ENCODE data around the gene DBN1. TPM values are rescaled to one million over a fixed set of nuclear protein-coding genes. Genes with fewer than 3 reads are reported as not detected.

Gene DBN1
- total RNA-seq, 4 donors from 2014 or later, result 10.1 to 201 (median 17.4) TPM

- in situ Hi-C loops (cut with MboI; ENCODE audit: low pct_ligation_motif_present in 1 of 4, low pct_unique_long_range_greater_than_20kb in 1 of 4, low sequenced_read_pairs in 3 of 4), result no loop called here
- H3K27me3 ChIP-seq, result no peaks in the 10 kb centered on the region
- WGBS, 2 donors (ENCODE audit: low coverage in 1 of 2), result 47 to 79% methylated on average over 5 to 13 of the region's 13 CpGs
- intact Hi-C loops (cut with DNase I; ENCODE audit: low total_unique reads), result no loop called here
- no peak for DNase-seq
- no peaks in the 10 kb centered on the region for H3K36me3 ChIP-seq
- no peaks in the 10 kb centered on the region for H3K9me3 ChIP-seq
- peaks cover 7 to 30% (median 15%) of the 10 kb centered on the region in 4 donors for H3K4me1 ChIP-seq
- peak overlapping the region in 3 of 4 donors; percentile 22 to 91 (median 41) for H3K27ac ChIP-seq
- TF ChIP-seq EP300 (IDR thresholded peaks at IDR 0.05; ENCODE audit: low read depth) (no peak), POLR2A (IDR thresholded peaks at IDR 0.05) (no peak), CTCF (IDR thresholded peaks at IDR 0.05) (no peak), POLR2AphosphoS5 (IDR thresholded peaks at IDR 0.05) (no peak)
- H3K4me3 ChIP-seq, result no peak overlapping the region
Observed at GRCh38 chr5:177484902-177485549, 11.6 kb upstream of the DBN1 start.

- H3K27ac ChIP-seq, result peak overlapping the region in 3 of 4 donors; percentile 41 to 91 (median 72)
- H3K9me3 ChIP-seq, result no peaks in the 10 kb centered on the region
- H3K4me1 ChIP-seq, result peaks cover 10 to 30% (median 16%) of the 10 kb centered on the region in 4 donors
- no peak overlapping the region for H3K4me3 ChIP-seq
- H3K36me3 ChIP-seq, result no peaks in the 10 kb centered on the region
- intact Hi-C loops (cut with DNase I; ENCODE audit: low total_unique reads) (no loop called here), in situ Hi-C loops (cut with MboI; ENCODE audit: low pct_ligation_motif_present in 1 of 4, low pct_unique_long_range_greater_than_20kb in 1 of 4, low sequenced_read_pairs in 3 of 4) (no loop called here)
- WGBS, 2 donors (ENCODE audit: low coverage in 1 of 2), result 75% methylated on average over 22 of the region's 22 CpGs; no CpG with 5 or more reads in 1 of the 2 donors
- no peak for TF ChIP-seq POLR2A (IDR thresholded peaks at IDR 0.05)
- no peak for TF ChIP-seq POLR2AphosphoS5 (IDR thresholded peaks at IDR 0.05)
- TF ChIP-seq CTCF (IDR thresholded peaks at IDR 0.05), result no peak
- TF ChIP-seq EP300 (IDR thresholded peaks at IDR 0.05; ENCODE audit: low read depth), result no peak
- no peaks in the 10 kb centered on the region for H3K27me3 ChIP-seq
- no peak for DNase-seq
Observed at GRCh38 chr5:177483994-177484901, 10.8 kb upstream of the DBN1 start.

- Histone ChIP-seq H3K27me3 (no peaks in the 10 kb centered on the region), H3K27ac (peak overlapping the region in 3 of 4 donors; percentile 72 to 91 (median 82)), H3K9me3 (no peaks in the 10 kb centered on the region), H3K36me3 (no peaks in the 10 kb centered on the region), H3K4me1 (peaks cover 16 to 42% (median 24%) of the 10 kb centered on the region in 4 donors), H3K4me3 (no peak overlapping the region)
- in situ Hi-C loops (cut with MboI; ENCODE audit: low pct_ligation_motif_present in 1 of 4, low pct_unique_long_range_greater_than_20kb in 1 of 4, low sequenced_read_pairs in 3 of 4), result no loop called here
- no peak for DNase-seq
- WGBS, 2 donors (ENCODE audit: low coverage in 1 of 2), result 97 to 100% methylated on average over 2 to 9 of the region's 9 CpGs
- intact Hi-C loops (cut with DNase I; ENCODE audit: low total_unique reads), result no loop called here
- TF ChIP-seq CTCF (IDR thresholded peaks at IDR 0.05), result no peak
- TF ChIP-seq EP300 (IDR thresholded peaks at IDR 0.05; ENCODE audit: low read depth), result no peak
- TF ChIP-seq POLR2AphosphoS5 (IDR thresholded peaks at IDR 0.05), result no peak
- no peak for TF ChIP-seq POLR2A (IDR thresholded peaks at IDR 0.05)
Observed at GRCh38 chr5:177483042-177483441, 9.6 kb upstream of the DBN1 start.

GRCh38 chr5:177482359-177482795, 8.9 kb upstream of the DBN1 start:
- H3K36me3 ChIP-seq, result no peaks in the 10 kb centered on the region
- 82 to 91% methylated on average over 7 to 10 of the region's 10 CpGs for WGBS, 2 donors (ENCODE audit: low coverage in 1 of 2)
- no peaks in the 10 kb centered on the region for H3K27me3 ChIP-seq
- no peaks in the 10 kb centered on the region for H3K9me3 ChIP-seq
- in situ Hi-C loops (cut with MboI; ENCODE audit: low pct_ligation_motif_present in 1 of 4, low pct_unique_long_range_greater_than_20kb in 1 of 4, low sequenced_read_pairs in 3 of 4), result no loop called here
- intact Hi-C loops (cut with DNase I; ENCODE audit: low total_unique reads), result no loop called here
- no peak for DNase-seq
- no peak for TF ChIP-seq EP300 (IDR thresholded peaks at IDR 0.05; ENCODE audit: low read depth)
- no peak for TF ChIP-seq POLR2AphosphoS5 (IDR thresholded peaks at IDR 0.05)
- no peak for TF ChIP-seq CTCF (IDR thresholded peaks at IDR 0.05)
- no peak for TF ChIP-seq POLR2A (IDR thresholded peaks at IDR 0.05)
- no peak overlapping the region for H3K4me3 ChIP-seq
- H3K27ac ChIP-seq, result peak overlapping the region; percentile 72 to 91 (median 78)
- peaks cover 17 to 45% (median 24%) of the 10 kb centered on the region in 4 donors for H3K4me1 ChIP-seq

All from transverse colon (tissue), 4 donors.